Mesendoderm (in vitro differentiated cells): ENCODE results near the gene DENND1A.

Experiments used
- DNase-seq: peaks from one replicate; pipeline ENCODE4 v3.0.0; 2013
- H2AK5ac ChIP-seq: 2 replicates; pipeline ENCODE4 v1.6.1; 2013; ENCODE audit warnings: low read length, inconsistent platforms
- H2BK120ac ChIP-seq: 2 replicates; pipeline ENCODE4 v1.6.1; 2013; ENCODE audit warnings: low read depth, mild to moderate bottlenecking, low read length, moderate library complexity, mixed read lengths
- H2BK15ac ChIP-seq: replicated peaks from 2 replicates; pipeline ENCODE4 v1.6.1; 2013; ENCODE audit warnings: low read depth, mild to moderate bottlenecking, moderate library complexity
- H2BK5ac ChIP-seq: 2 replicates; pipeline ENCODE4 v1.6.1; 2013; ENCODE audit warnings: low read length, inconsistent platforms
- H3K18ac ChIP-seq: 2 replicates; pipeline ENCODE4 v1.6.1; 2013; ENCODE audit warnings: mild to moderate bottlenecking, low read length, mixed read lengths
- H3K23ac ChIP-seq: one replicate; pipeline ENCODE4 v1.6.1; 2013; ENCODE audit warnings: low read length
- H3K27ac ChIP-seq: 2 replicates; pipeline ENCODE4 v1.5.1; 2013; ENCODE audit warnings: low read depth, mild to moderate bottlenecking, inconsistent platforms, low read length, moderate library complexity
- H3K27me3 ChIP-seq: 2 replicates; pipeline ENCODE4 v1.6.1; 2013; ENCODE audit warnings: low read length, control low read depth, mild to moderate bottlenecking, inconsistent platforms; ENCODE audit not compliant: insufficient read depth, poor library complexity
- H3K36me3 ChIP-seq: 2 replicates; pipeline ENCODE4 v1.6.1; 2013; ENCODE audit warnings: low read length, inconsistent platforms; ENCODE audit not compliant: control insufficient read depth, insufficient read depth
- H3K4ac ChIP-seq: one replicate; pipeline ENCODE4 v1.6.1; 2013; ENCODE audit warnings: low read depth, mild to moderate bottlenecking, low read length, moderate library complexity
- H3K4me1 ChIP-seq: 2 replicates; pipeline ENCODE4 v1.6.1; 2013; ENCODE audit warnings: low read depth, low read length, inconsistent platforms; ENCODE audit not compliant: control insufficient read depth
- H3K4me2 ChIP-seq: 2 replicates; pipeline ENCODE4 v1.6.1; 2013; ENCODE audit warnings: low read length
- H3K4me3 ChIP-seq: 2 replicates; pipeline ENCODE4 v1.5.1; 2013; ENCODE audit warnings: mild to moderate bottlenecking, low read length
- H3K56ac ChIP-seq: one replicate; pipeline ENCODE4 v1.6.1; 2013; ENCODE audit warnings: low read length
- H3K79me1 ChIP-seq: 2 replicates; pipeline ENCODE4 v1.6.1; 2013; ENCODE audit warnings: low read length, inconsistent platforms
- H3K79me2 ChIP-seq: 2 replicates; pipeline ENCODE4 v1.6.1; 2013; ENCODE audit warnings: mild to moderate bottlenecking, low read length; ENCODE audit not compliant: control insufficient read depth, insufficient read depth
- H3K9ac ChIP-seq: 2 replicates; pipeline ENCODE4 v1.6.1; 2013; ENCODE audit warnings: low read length, inconsistent platforms
- H4K5ac ChIP-seq: one replicate; pipeline ENCODE4 v1.6.1; 2013; ENCODE audit warnings: low read length
- H4K8ac ChIP-seq: one replicate; pipeline ENCODE4 v1.6.1; 2013; ENCODE audit warnings: low read depth, mild to moderate bottlenecking, control low read depth, low read length, moderate library complexity
- WGBS: extraction: QIAGEN DNeasy Blood & Tissue Kit; methylation state at CpG from one replicate; pipeline ENCODE4 v1.1.7; 2013; ENCODE audit warnings: low lambda C conversion rate, missing lambda C conversion rate; ENCODE audit not compliant: insufficient coverage; ENCODE audit errors: extremely low coverage; 5-methylcytosine and 5-hydroxymethylcytosine counted together

The DENND1A gene

DNA sequence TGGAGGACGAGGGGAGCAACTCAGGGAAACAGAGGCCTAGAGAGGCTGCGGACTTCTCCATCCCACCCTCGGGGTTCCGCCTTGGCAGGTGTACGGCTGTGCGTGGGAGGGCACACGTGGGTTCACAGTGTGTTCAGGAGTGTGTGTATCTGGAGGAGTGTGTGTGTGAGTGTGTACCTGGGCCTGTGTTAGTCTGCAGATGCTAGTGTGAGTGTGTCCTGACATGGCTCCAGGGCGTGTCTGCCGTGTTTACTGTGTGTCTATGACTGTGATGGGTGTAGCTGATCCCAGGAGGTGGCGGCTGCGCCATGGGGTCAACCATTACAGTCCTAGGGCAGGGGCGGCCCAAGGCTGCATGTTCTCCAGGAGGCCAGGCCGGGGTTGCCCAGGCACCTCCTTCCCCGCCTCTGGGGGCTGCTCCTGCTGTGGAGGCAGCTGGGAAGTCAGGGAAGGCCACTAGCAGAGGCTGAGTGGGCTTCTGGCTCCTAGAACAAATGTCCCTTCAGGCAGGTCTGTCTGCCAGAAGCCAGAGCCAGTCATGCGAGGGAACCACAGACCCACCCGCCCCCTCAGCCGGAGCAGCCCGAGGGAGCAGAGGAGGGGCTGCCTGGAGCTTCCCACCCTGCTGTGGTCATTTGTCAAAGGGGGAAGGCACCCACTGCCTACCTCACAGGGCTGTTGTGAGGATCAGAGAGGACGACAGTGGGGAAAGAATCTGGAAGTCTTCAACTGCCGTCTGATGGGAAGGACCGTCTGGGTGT lies 552.5 kb downstream of the DENND1A start:
- H2BK120ac ChIP-seq, result no peak overlapping the region
- H2BK15ac ChIP-seq, result no peak overlapping the region
- H3K4me2 ChIP-seq, result no peak overlapping the region
- H3K79me2 ChIP-seq, result no peaks in the 10 kb centered on the region
- no peak overlapping the region for H3K18ac ChIP-seq
- H3K36me3 ChIP-seq, result no peaks in the 10 kb centered on the region
- H4K8ac ChIP-seq, result no peak overlapping the region
- peaks cover 2% of the 10 kb centered on the region for H3K4me1 ChIP-seq
- H3K27me3 ChIP-seq, result no peaks in the 10 kb centered on the region
- no peak for DNase-seq
- H3K23ac ChIP-seq, result no peak overlapping the region
- H4K5ac ChIP-seq, result no peak overlapping the region
- H2AK5ac ChIP-seq, result no peak overlapping the region
- no peak overlapping the region for H3K4me3 ChIP-seq
- no CpG with 5 or more reads among the region's 21 CpGs for WGBS
- H2BK5ac ChIP-seq, result no peak overlapping the region
- H3K79me1 ChIP-seq, result no peaks in the 10 kb centered on the region
- H3K9ac ChIP-seq, result no peak overlapping the region
- H3K27ac ChIP-seq, result no peak overlapping the region
- no peak overlapping the region for H3K4ac ChIP-seq
- H3K56ac ChIP-seq, result no peak overlapping the region

- peaks cover 2% of the 10 kb centered on the region for H3K4me1 ChIP-seq
These were observed 553.5 kb downstream of the DENND1A start for GRCh38 chr9:123376218-123377071.

DNA sequence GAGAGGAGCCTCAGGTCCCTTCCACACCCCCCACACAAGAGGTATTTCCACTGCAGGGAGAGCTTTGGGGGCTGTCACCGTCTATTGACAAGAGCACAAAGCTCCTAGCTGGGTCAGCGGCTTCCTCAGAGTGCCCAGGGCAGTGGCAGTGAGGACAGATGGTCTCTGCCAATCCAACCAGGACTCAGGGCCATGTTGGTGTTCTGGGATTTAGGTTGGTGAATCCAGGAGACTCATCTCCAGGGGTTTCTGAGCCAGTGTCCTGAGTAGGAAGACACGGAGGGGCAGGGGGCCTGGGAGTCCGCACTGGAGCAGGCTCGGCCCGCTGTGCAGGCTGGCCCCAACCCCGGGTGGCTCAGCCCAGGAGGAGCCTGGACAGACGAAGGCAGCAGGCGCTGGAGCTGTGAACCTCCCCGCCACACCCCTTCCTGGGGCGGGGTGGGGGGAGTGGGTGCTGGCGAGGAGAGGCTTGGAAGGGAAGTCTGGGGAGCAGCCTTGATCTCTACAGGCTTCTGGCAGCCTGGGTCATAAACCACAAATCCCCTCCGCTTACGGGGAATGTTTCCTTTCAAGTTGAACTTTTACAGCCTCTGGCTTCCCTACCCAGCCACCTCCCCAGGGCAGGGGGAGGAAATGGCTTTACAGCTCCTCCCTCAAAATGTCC lies 554.3 kb downstream of the DENND1A start:
- Histone ChIP-seq H3K4me1 (peaks cover 2% of the 10 kb centered on the region), H3K36me3 (no peaks in the 10 kb centered on the region), H3K56ac (peak overlapping the region; percentile 44), H4K5ac (no peak overlapping the region), H2BK120ac (no peak overlapping the region), H3K23ac (no peak overlapping the region), H4K8ac (no peak overlapping the region), H3K79me1 (no peaks in the 10 kb centered on the region), H3K27me3 (no peaks in the 10 kb centered on the region), H3K18ac (no peak overlapping the region), H3K9ac (no peak overlapping the region), H2BK5ac (no peak overlapping the region), H3K4me2 (no peak overlapping the region), H2BK15ac (no peak overlapping the region), H3K4ac (no peak overlapping the region), H3K4me3 (no peak overlapping the region), H2AK5ac (no peak overlapping the region), H3K79me2 (no peaks in the 10 kb centered on the region), H3K27ac (peak overlapping the region; percentile 49)
- WGBS, result no CpG with 5 or more reads among the region's 14 CpGs
- peak; percentile 78 for DNase-seq

More at GRCh38 chr9:123376218-123377071, 553.5 kb downstream of the DENND1A start:
- no peak overlapping the region for H2AK5ac ChIP-seq
- H3K79me2 ChIP-seq, result no peaks in the 10 kb centered on the region
- H3K4me3 ChIP-seq, result no peak overlapping the region
- no peak overlapping the region for H4K8ac ChIP-seq
- H3K56ac ChIP-seq, result peak overlapping the region; percentile 44
- no peak overlapping the region for H3K23ac ChIP-seq
- no peak overlapping the region for H2BK120ac ChIP-seq
- H3K27ac ChIP-seq, result peak overlapping the region; percentile 49
- H3K9ac ChIP-seq, result no peak overlapping the region
- WGBS, result no CpG with 5 or more reads among the region's 24 CpGs
- no peak overlapping the region for H3K18ac ChIP-seq
- no peaks in the 10 kb centered on the region for H3K27me3 ChIP-seq
- no peaks in the 10 kb centered on the region for H3K79me1 ChIP-seq
- H3K4me2 ChIP-seq, result no peak overlapping the region
- H2BK5ac ChIP-seq, result no peak overlapping the region
- H3K4ac ChIP-seq, result no peak overlapping the region
- no peak overlapping the region for H2BK15ac ChIP-seq
- H4K5ac ChIP-seq, result no peak overlapping the region
- no peaks in the 10 kb centered on the region for H3K36me3 ChIP-seq
- no peak for DNase-seq

DNA sequence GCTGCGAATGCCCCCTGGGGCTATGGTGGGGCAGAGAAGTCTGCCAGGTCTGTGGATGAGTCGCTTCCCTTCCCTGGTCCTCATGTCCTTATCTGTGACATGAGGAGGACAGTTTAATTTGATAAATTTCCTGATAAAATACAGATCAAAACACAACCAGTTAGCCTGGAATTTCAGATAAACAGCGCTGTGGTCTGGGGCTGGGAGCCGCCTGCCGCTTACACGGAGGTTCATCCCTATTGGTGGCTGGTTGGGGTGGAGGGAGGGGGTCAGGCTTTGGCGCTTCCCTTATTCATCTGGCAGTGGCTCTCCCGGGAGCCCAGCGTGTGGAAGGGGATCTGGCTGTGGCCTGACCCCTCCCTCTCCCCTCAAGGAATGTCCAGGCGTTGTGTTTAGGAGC lies 556.0 kb downstream of the DENND1A start:
- Histone ChIP-seq H2BK5ac (no peak overlapping the region), H3K27me3 (no peaks in the 10 kb centered on the region), H3K79me1 (no peaks in the 10 kb centered on the region), H3K18ac (no peak overlapping the region), H3K79me2 (no peaks in the 10 kb centered on the region), H3K27ac (no peak overlapping the region), H2AK5ac (no peak overlapping the region), H2BK120ac (no peak overlapping the region), H3K4me3 (no peak overlapping the region), H3K4ac (no peak overlapping the region), H3K4me1 (peaks cover 2% of the 10 kb centered on the region), H4K5ac (no peak overlapping the region), H2BK15ac (no peak overlapping the region), H3K56ac (no peak overlapping the region), H4K8ac (no peak overlapping the region), H3K4me2 (no peak overlapping the region), H3K36me3 (no peaks in the 10 kb centered on the region), H3K23ac (no peak overlapping the region), H3K9ac (no peak overlapping the region)
- peak; percentile 81 for DNase-seq
- WGBS, result no CpG with 5 or more reads among the region's 10 CpGs

- Histone ChIP-seq H3K23ac (no peak overlapping the region), H3K36me3 (no peaks in the 10 kb centered on the region), H3K4ac (no peak overlapping the region), H2BK5ac (no peak overlapping the region), H3K18ac (no peak overlapping the region), H2AK5ac (no peak overlapping the region), H3K79me2 (no peaks in the 10 kb centered on the region), H3K4me1 (peaks cover 2% of the 10 kb centered on the region), H3K4me3 (no peak overlapping the region), H3K27ac (no peak overlapping the region), H3K9ac (no peak overlapping the region), H3K27me3 (no peaks in the 10 kb centered on the region), H3K56ac (peak overlapping the region; percentile 42), H3K4me2 (no peak overlapping the region), H2BK120ac (no peak overlapping the region), H4K5ac (no peak overlapping the region), H4K8ac (no peak overlapping the region), H2BK15ac (no peak overlapping the region), H3K79me1 (no peaks in the 10 kb centered on the region)
- no CpG with 5 or more reads among the region's 60 CpGs for WGBS
- no peak for DNase-seq
These were observed 556.4 kb downstream of the DENND1A start for GRCh38 chr9:123373447-123373923.
